Endothelial cell of hepatic sinusoid (primary cell): Measurements from ENCODE around the gene LMF1.

Experiments
- in situ Hi-C: cut with HindIII; loops from 2 replicates; pipeline ENCODE4 v1.10.0; 2017; ENCODE audit warnings: low sequenced_read_pairs

Gene LMF1

DNA sequence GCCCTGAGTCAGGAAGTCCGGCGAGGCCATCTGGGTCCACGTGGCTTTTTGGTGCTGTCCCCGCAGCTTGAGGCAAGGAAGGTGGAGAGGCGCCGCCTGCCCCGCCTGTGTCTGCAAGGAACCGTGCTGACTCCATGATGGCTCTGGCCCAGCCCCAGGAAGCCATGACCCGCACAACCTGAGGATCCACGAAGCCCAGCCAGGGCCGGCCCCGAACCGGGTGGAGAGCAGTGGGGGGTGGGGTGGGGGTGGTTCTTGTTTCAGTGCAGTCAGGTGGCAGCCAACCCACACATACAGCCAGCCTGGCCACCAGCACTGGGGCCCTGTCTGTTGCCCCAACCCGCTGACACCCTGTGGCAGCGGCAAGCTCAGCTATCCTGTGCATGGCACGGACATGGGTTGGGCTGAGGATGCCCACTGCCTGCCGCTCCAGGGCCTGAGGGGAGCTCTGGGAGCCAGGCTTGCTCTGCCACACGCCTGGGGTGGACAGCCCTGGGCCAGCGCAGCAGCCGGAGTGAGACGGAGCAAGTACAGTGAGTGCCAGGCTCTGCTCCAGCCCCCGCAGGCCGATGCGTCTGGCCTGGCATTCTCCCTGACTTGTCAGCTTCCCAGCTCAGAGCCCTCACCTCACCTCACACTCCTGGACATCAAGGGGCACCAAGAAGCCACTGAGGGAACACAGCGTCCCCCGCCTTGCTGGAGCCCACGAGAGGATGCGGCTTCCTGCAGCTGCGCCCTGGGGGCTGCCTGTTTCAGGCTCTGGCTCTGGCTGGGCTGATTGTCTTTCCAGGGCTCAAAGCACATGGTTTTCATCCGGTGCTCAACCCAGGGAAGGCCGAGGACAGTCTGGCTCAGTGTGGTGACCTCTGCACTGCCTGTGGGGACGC lies 68.8 kb downstream of the LMF1 start:
- in situ Hi-C loops: no loop called here

DNA sequence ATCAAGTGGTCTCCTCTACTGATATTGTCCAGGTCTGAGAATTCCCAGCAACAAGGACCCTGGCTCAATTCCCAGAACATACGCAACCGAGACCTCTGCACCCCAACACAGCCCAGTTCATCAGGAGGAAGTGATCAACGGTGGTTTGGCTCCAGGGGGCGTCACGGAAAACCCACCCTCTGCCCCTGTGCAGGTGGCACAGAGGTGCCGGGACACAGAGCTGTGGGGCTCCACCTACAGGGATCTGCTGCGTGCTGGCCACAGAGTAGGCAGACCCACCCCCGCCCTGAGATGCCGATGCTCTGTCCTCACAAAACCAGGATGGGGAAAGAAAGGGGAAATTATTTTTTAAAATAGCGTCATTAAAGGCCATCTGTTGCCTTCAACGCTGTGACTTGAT lies 69.6 kb downstream of the LMF1 start:
- in situ Hi-C loops: no loop called here

DNA sequence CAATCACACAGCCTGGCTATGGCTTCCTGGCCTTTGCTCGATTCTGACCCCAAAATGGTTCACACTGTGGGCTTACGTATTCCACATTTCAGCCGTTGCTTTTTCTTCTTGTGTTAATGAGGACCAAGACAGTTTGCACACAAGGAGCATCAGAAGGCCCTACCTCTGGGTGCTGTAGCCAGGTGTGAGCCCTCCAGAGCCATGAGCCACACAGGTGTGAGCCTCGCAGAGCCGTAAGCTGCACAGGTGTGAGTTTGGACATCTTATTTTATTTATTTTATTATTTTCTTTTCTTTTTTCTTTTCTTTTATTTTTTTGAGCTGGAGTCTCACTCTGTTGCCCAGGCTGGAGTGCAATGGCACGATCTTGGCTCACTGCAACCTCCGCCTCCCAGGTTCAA lies 70.6 kb downstream of the LMF1 start:
- in situ Hi-C loops: no loop called here

DNA sequence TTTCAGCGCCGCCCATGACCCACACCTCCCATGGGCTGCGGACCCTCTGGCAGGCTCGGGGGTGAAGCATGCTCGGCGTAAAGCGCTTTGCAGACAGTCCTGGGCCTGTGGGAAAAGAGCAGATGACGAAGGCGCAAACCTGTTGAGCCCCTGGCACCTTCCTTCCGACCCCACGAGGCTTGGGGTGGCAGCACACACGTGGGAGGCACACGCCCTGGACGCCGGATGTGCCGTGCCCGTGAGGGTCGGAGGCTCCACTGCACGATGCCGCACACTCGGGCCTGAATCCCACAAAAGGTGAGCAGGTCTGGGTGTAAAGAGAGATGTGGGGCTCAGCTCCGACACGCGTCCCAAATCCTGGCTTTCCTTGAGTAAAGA lies 71.1 kb downstream of the LMF1 start:
- in situ Hi-C loops: no loop called here

DNA sequence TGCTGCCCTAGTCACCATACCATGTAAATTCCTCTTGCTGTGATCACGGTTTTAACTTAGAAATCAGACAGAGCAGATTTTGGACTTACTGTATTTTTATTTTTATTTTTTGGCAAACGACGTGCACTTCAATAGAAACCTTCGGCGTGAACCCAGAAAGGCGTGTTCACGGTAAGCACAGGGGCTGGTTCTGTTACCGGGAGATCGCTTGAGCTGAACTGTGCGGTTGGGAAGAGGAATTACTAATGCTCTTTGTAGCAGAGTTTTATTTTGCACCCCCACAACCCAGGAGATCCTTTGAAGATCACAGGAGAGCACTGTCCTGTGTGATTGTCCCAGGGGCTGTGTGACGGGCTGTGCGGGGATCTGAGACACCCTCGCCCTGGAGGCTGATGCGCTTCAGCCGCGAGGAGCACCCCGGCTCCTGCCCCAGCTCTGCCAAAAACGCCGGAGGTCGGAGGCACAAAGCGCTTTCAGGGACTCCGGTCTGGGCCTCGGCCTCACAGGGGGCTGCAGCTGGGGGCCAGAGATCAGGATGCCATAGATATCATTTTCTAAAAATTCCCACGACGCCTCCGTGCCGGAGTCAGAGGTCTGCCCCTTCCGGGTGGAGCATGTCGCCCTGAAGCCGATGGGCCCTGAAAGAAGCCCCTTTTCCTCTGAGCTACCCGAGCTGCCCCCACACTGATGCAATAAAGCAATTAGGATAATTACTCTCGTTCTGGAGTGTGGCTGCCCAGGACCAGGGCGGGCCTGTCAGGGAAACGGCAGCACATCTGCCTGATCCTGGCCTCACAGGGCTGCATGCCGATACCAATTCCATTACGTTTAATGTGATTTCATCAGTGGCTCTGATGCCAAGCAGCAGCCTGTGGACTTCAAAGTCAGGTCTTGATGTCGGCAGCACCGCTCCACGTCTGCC lies 71.8 kb downstream of the LMF1 start:
- in situ Hi-C loops: no loop called here

DNA sequence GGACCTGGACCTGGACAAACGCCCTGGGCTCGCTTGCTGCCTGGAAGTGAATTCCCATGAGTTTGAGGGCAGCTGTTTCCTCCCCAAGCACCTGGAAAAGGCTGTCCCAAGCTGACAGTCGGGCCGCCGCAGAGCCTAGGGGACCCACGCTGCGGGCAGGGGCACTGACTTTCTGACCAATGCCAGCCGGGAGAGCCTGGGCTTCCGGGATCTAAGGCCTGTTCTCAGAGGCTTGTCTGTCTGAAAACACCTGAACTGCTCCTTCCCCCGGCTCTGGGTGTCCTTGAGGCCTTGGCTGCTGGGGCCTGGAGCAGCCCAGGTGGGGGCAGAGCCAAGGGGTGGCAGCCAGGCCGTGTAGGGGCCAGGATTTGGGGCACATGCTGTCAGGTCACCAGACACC lies 72.6 kb downstream of the LMF1 start:
- in situ Hi-C loops: no loop called here

DNA sequence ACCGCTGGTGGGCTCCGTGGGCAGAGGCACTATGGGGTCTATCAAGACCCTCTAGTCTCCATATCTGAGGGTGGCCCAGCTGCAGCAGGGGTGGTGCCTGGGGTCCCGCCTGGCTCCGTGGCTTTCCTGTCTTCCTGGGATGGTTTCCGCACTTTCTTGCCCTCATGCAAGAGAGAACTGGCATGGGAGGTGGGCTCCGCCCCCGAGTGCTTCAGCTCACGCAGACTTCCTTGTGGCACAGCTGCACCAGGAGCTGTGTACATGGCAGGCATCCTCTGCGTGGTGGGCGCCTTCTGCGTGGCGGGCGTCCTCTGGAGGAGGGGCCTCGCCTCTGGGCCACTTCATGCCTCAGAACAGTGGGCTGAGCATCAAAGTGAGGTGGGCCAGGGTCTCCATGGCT lies 73.1 kb downstream of the LMF1 start:
- in situ Hi-C loops: no loop called here

DNA sequence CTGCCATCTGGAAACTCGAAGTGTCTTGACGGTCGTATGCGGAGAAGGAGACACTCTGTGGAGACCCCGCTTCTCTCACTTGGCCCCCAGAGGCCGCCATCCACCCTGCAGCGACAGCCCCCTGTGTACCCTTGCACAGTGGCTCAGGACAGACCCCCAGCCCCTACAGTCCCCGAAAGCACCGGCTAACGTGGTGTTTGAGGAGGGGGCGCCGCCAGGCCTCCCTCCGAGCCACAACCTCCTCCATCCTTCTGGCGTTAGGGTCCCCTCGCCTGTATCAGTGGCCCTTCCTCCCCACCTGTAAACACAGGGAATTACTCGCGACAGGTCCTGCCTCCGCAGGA lies 73.6 kb downstream of the LMF1 start:
- in situ Hi-C loops: no loop called here

DNA sequence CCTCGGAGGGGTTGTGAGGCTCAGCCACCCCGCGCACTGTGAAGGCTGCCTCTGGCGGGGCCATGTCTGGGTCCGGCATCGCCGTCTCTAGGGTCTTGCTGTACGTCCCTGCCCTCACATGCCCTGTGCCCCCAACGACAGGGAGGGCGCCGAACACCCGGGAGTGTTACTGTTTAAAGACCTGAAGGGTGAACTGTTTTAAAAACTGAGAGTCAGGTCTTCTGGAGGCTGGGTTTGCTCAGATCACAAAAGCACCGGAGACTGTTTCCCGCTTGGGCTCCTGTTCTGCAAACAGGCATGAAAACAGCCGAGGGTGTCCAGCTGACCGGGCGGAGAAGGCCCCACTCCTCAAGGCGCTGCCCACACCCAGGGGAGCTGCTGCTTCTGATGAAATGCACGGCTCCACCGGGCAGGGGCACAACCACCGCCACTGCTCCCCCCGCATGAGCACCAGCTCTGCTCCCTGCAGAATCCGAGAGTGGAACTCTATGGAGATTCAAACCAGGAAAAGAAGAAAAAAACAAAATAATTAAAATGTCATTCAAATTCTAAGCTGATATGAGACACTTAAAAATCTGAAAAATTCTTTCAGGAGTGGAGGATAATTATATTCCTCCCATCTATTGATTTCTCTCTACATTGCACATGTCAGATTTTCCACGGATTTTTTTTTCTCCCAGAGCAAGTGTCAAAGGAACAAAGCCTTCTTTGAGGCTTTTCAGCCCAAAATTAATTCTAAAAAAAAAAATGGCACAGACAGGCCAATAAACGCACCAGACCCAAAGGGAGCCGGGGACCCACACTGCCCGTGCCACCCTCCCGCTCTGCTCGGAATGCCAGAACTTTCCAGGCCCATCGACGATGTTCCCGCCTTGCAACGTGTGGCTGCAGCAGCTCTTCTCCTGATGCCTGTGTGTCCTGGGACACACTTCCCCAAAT lies 74.3 kb downstream of the LMF1 start:
- in situ Hi-C loops: no loop called here

DNA sequence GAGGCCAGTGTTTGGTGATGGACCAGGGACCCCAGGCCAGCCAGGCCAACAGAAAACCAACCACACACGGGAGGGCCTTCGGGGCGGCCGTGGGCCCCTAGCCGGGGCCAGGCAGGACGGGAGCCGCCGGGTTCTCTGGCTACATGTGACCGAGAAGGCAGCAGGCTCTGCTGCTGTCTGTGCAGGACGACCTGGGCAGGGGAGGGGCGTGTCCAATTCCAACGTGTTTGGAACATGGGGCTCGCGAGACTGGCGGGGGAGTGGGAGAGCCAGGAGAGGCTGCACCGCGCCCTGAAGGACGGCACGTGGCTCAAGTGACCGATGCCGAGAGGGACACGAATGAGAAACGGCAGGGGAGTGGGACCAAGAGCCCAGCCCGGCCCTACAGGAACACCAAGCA lies 75.4 kb downstream of the LMF1 start:
- in situ Hi-C loops: no loop called here

DNA sequence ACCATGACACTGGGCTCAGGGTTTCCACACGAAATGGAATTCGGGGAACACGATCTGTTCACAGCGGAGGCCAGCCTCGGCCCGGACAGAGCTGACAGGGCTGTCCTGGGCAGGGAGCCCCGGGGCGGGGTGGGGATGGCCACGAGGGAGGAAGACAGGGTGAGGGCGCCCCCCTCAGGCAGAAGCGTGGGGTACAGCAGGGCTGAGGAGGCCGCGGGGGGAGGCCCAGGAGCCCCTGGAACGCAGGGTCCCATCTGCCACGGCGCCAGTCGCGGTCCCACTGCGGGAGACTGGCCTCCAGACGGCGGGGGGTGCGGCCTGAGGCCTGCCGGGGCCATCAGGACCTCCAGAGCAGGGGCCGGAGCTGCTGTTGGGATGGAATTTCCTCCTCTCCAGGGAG lies 75.9 kb downstream of the LMF1 start:
- in situ Hi-C loops: no loop called here

DNA sequence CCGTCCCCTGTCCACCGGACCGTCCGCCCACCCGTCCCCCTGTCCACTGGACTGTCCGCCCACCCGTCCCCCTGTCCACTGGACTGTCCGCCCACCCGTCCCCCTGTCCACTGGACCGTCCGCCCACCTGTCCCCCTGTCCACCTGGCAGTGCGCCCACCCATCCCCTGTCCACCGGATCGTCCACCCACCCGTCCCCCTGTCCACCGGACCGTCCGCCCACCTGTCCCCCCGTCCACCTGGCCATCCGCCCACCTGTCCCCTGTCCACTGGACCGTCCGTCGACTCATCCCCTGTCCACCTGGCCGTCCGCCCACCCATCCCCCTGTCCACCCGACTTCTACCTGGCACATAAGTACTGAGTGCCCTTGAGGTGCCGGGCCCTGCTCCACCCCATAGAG lies 76.6 kb downstream of the LMF1 start:
- in situ Hi-C loops: no loop called here

DNA sequence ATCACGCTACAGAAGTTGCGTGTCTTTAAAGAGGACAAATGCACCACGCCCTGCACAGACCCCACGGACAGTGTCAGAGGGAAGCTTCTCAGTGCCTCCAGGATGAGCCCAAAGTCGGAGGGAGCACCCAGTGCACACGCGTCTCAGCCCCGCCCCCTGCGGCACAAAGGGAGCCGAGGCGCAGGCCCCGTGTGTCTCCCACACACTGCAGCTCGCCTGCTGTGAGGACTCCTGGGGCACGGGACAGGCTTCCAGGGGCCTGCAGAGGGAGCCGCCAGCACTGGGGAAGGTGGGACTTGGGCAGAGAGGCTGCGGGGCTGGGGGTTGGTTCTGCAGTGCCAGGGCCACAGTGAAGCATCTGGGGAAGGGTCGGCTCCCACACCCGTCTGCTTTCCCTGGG lies 77.4 kb downstream of the LMF1 start:
- in situ Hi-C loops: no loop called here

DNA sequence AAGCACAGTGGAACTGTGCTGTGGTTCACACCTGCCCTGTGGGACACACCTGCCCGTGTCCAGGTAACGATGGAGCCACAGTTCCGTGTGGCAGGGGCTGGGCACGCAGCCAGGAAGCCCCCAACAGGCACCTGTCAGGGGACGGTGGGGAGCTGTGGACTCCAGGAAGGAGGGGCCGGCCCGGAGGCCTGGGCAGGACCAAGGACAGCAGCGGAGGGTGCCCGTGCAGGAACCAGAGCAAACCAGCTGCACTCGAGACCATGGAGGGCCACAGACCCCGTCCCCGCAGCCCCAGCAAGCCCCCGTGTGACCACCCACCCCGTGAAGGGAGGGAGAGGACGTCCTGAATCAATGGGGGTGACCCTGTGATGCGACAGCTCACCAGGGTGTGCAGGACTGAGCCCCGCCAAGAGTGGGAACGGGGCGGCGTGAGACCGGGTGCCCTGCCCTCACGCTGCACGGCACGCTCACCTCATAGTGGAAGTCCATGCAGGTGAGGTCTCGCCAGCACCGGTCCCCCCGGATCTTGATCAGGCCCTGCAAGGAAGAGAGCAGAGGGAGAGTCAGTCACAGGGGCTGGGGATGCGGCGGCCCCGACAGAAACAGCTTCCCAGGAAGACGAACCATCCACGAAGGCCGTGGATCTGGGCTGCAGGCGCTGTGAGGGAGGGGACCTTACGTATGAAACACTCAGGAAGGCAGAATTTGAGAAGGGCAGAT lies 78.1 kb downstream of the LMF1 start:
- in situ Hi-C loops: no loop called here

DNA sequence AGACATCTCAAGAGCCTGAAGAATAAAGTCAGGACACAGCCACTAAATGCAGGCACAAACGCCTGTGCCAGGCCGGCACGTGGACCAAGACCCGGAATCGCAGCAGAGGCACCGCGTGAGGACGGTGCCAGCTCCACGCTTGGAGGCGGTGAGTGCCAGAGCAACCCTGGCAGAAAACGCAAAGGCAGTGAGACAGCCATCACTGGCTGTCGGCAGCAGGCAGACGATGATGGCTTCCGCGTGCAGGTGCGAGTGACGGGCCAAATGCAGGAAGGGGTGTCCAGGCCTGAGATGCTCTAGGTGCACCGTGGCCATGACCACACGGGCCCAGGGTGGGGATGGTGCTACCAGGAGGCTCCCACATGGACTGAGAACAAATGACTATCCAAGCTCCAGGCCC lies 78.8 kb downstream of the LMF1 start:
- in situ Hi-C loops: no loop called here

DNA sequence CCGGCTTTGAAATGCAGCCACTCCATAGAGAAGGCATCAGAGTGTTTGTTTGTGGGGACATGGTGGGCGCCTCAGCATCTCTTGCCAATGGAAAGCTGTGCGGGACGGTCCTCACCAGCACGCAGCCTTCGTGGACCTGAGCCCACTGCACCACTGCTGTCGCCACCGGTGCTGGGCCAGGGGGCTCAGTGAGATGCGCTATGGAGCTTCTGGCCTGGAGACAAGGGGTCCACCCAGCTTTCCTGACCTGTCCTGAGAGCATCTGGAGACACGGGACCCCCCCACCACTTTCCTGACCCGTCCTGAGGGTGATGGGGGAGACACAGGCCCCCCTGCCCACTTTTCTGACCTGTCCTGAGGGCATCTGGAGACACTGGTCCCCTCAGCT lies 79.4 kb downstream of the LMF1 start:
- in situ Hi-C loops: no loop called here

DNA sequence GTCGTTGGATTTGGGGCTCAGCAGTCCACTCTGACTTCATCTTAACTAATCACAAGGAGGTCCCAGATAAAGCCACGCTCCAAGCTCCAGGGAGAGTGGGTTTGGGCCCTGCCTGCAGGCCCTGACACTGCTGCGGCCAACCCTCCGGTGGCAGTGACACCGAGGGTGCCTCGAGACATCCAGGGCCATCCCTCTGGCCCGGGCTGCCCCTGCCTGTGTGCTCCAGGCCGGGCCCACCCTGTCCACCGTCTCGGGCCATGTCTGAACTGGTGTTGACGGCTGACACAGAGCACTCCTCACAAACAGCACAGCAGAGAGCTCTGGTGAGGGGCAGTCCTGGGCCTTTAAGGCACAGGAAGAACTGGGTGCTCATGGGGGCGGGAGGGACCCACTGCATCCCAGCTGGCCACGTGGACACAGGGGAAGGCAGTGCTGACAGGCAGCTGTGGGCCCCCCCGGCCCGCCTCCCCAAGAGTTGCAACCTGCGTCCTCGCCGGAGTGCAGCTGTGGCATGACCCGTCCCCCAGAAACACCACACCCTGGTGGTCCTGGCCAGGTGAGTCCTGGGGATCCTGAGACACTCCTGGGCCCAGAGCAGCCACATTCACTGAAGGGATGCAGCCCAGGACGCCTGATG lies 80.0 kb downstream of the LMF1 start:
- in situ Hi-C loops: no loop called here

DNA sequence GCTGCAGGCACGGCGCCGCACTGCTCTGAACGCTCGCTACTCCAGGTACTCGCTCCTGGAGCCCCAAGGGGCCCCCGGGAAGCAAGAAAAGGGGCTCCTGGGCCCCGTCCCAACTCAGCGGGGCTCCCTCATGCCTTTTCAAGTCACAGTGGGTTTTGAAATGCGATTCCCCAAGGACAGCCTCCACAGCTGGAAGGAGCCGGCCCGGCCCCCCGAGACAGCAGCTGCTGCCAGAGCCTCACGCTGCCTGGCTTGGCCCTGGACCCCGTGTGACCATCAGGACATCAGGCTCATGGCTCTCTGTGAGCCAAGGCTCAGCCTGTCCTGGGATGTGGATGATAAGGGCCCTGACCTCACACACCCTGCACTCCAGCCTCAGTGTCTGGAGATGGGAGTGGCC lies 80.6 kb downstream of the LMF1 start:
- in situ Hi-C loops: no loop called here

DNA sequence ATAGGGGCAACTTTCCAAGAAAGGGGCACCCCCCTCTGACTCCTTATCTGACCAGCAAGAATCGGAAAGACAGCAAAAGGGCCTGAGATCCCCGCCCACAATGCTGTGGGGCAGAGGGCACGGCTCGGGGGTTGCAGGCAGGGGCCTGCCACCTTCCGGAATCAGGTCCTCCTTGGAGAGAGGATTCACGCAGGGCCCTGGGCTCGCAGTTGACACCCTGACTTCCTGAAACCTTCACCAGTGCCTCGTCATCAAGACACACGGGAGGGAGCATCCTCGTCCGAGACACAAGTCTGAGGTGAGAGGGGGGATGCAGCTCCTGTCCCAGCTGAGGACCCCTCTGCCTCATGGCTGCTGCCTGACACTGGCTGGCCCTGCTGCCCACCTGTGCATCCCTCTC lies 81.2 kb downstream of the LMF1 start:
- in situ Hi-C loops: no loop called here
